ENCODE measurements around the gene FOXC2.
A peak's percentile ranks its signal among the peaks of the same experiment; 100 is the strongest.
"Not testable (repeated sequence)": the region's sequence is repeated elsewhere in the genome, so short reads cannot be mapped to it uniquely, and the experiment has no call there.

FOXC2 gene

DNA sequence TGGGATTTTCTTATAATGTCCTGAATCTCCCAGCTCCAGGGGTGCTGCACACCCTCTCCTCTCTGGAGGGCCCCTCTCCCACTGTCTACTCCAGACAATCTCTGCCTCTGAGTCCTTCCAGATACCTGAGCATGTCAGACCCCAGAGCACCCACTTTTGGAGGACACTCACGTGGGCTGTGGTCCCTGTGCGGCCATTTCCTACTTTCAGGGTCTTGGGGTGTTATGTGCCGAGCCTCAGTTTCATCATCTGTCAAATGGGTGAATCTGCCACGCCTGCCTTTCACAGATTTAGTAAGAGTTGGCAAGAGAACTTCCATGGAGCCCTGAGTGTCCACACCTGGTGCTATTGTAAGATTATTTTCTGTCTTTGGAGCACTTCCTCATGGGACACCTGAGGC lies 8.0 kb downstream of the FOXC2 start:
- no peak for DNase-seq

GRCh38 chr16:86575095-86575685 lies 8.6 kb downstream of the FOXC2 start:
- DNase-seq: no peak

- DNase-seq: peak; percentile 13
Observed at GRCh38 chr16:86575754-86576557, 9.3 kb downstream of the FOXC2 start.

- DNase-seq: no peak
Observed at GRCh38 chr16:86576591-86577313, 10.1 kb downstream of the FOXC2 start.

DNA sequence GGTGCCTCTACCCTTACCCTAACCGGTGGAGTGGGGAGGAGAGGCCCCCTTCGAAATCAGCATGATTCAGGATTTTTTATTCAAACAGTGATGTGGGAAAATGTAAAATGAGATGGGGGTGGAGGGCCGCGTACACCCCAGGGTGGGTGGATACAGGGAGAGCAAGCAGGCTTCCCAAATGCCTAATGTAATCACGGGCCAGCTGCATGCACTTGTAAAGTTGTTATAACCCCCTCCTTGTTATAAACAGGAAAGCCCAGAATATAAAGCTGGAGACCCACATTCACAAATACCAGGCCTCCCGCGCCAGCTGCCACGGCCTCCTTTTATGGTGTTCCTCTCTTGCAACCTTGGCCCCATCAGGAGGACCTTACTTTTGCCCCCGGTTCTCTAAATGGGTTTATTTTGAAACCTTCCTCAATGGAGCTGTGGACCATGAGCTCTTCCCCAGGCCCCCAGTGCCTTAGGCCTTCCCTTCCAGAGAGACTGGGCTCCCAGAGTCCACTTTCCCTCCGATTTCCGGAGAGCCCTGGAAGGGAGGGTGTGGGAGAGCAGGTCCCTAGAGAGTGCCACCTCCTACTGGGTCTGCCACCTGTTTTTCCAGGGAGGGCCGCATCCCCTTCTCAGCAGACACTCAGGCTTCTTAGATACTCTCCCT lies 10.8 kb downstream of the FOXC2 start:
- no peak for DNase-seq

- no peak for DNase-seq
Observed at GRCh38 chr16:86578061-86578599, 11.5 kb downstream of the FOXC2 start, which contains the start of gene FOXL1. TSS of gene FOXL1 (plus strand) at chr16:86578549. CDS start at chr16:86578724, 175 bp downstream.

GRCh38 chr16:86578611-86579267 lies 12.1 kb downstream of the FOXC2 start:
- no peak for DNase-seq

DNA sequence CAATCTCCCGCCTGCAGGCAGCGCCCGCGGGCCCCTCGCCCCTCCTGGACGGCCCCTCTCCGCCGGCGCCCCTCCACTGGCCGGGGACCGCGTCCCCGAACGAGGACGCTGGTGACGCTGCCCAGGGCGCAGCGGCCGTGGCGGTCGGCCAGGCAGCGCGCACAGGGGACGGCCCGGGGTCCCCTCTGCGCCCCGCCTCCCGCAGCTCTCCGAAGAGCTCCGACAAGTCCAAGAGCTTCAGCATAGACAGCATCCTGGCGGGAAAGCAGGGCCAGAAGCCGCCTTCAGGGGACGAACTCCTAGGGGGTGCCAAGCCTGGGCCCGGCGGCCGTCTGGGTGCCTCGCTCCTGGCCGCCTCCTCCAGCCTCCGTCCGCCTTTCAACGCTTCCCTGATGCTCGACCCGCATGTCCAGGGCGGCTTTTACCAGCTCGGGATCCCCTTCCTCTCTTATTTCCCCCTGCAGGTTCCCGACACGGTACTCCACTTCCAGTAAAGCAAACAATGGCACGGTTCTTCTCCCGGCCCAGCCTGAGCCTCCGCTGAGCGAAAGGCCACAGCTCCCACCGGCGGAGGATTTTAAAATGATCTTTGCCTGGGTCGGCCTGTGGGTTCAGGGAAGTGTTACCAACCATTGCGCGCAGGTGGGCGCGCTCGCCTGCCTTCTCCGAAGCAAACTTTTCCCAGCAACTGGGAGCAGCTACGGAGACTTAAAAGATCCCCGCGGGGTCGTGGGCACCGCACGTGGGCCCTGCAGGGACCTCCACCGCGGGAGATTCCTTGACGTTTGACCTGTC lies 12.8 kb downstream of the FOXC2 start:
- no peak for DNase-seq

- no peak for DNase-seq
Observed at GRCh38 chr16:86580063-86580790, 13.6 kb downstream of the FOXC2 start.

- no peak for DNase-seq
Observed at GRCh38 chr16:86580791-86581170, 14.2 kb downstream of the FOXC2 start.

DNA sequence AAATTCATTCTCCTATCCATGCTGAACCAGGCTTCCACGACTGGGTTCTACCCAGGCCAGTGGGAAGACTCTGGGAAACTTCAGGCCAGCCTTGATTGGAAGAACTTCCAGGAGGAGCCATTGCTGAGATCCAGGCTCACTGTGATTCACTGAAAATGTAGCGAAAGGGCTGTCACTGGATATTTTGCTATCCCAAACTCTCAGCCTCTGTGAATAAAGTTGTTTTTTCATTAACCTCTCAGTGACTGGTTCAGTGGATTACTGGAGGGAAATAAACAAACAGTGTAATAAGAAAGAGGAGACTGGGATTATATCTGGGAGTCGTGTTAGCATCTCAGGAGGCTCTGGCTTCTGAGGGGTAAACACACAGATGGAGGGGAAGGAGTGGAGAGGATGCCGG lies 14.8 kb downstream of the FOXC2 start:
- no peak for DNase-seq

GRCh38 chr16:86584071-86584685 lies 17.5 kb downstream of the FOXC2 start:
- no peak for DNase-seq

DNA sequence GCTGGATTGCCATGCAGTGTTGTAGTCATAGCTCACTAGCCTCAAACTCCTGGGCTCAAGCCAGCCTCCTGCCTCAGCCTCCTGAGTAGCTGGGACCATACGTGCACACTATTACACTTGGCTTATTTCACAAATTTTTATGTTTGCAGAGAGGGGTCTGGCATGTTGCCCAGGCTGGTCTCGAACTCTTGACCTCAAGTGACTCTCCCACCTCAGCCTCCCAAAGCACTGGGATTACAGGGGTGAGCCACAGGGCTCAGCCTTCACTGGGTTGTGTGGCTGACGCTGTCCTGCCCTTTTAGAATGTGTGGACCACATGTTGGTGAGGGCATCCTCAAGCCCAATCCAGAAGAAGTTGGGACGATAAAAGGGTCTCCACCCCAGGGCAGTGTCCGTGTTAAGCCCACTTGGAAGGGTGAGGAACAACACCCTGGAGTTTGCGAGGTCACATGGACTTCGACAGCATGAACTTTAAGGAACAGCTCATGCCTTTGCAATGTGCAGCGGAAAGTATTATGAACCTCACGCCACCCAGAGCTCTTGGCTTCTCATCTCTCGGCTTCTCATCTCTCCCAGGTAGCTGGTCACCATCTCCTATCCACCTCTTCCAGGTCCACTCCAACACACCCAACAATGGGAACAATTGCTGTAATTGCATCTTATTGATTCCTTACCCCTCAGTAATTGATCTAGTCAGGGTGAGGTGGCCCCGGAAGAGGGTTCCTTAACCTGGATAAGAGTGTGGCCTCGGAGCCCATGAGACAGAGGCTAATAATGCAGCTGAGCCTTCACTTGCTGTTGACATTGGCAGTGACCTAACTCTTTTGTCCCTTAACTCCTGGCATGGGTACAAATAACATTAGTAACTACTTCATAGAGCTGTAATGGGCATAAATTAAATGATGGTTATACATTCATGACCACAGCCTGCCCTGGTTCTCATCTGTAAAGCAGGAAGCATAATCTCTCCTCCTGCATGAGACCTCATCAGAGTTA lies 18.4 kb downstream of the FOXC2 start:
- DNase-seq: no peak

DNA sequence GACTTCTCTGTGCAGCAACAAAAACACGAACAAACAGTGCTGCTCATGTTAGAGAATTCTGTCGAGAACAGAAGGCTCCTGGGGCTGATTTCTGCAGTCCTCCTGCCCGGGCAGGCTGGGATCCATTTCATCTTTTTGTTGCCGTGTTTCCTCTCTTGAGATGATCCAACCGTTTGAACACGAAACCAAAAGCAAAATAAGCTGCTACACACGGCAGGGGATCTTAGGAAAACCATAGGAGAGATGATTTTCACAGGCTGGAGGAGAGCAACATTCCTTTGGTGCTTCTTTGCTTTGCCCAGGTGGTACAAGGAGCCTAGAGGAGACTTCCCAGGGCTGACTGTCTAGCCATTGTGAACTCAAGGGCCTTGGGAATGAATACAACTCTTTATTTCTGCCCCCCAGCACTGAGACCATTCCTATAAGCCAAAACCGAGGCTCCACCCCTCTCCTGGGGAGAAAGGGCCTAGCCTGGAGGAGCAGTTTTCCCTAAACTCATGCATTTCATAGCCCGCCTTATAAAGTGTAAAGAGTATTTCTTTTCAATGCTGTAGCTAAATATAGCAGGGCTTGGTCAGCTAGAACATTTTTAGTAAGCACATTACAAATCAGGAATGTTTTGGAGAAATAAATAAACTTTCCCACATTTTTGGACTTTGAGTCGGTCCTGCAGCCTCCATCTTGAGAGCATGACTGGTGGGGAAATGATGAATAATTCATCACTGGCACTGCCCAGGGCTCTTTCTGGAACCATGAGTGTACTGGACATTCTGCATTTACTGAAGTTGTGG lies 19.4 kb downstream of the FOXC2 start:
- DNase-seq: no peak

DNA sequence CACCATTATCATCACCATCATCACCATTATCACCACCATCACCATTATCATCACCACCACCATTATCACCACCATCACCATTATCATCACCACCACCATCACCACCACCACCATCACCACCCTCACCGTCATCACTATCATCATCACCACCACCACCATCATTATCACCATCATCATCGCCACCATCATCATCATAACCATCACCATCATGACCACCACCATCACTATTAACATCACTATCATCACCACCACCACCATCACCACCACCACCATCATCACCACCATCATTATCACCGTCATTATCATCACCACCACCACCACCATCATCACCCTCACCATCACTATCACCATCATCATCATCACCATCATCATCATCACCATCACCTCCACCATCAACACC lies 20.9 kb downstream of the FOXC2 start:
- no peak for DNase-seq

- not testable (repeated sequence) for DNase-seq
Observed at GRCh38 chr16:86587955-86588354, 21.3 kb downstream of the FOXC2 start.

DNA sequence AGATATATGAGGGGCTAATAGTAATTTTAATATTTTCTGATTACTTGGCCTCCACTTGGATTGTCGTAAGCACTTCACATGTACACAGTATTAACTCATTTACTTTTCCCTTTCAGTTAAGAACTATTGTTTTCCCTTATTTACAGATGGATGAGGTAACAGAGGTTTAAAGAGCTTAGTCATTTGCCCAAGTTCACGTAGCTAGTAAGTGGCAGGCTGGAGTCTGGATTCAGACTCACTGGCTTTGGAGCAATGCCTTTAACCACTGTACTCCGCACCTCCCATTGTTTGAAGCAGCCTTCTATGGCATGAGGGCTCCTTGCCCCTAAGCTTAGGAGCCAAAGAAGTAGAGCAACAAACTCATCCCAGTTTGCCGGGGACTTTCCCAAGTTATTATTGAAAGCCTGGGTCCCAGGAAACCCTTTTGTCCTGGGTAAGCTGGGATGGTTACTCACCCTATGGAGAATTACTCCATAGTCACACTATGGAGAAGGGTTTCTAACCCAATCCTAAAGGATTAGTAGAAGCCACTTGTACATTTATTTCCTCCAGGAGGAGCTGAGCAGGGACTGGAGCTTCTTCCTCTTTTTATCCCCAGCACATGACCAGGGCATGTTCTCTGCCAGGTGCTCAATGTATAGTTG lies 24.0 kb downstream of the FOXC2 start:
- DNase-seq: no peak

GRCh38 chr16:86591270-86591669 lies 24.6 kb downstream of the FOXC2 start:
- DNase-seq: no peak

Data from stimulated activated naive CD4-positive, alpha-beta T cell treated with Interleukin-2 at 50 U/mL for 16 hours (primary cell).